HG02981 (cell line): Measurements from ENCODE around the gene AK3.
"Not testable (repeated sequence)": the region's sequence is repeated elsewhere in the genome, so short reads cannot be mapped to it uniquely, and the experiment has no call there.

ENCODE experiments used
- ATAC-seq: cut with Tn5 transposase; IDR thresholded peaks from one replicate; pipeline ENCODE4 v1.9.1; 2021; ENCODE audit warnings: mild to moderate bottlenecking, moderate library complexity; ENCODE audit not compliant: unreplicated experiment

The AK3 gene

GRCh38 chr9:4740638-4741364, at the start of gene AK3:
AK3 (minus strand) TSS chr9:4741202; CDS start chr9:4741087, 115 bp downstream.
- ATAC-seq, result peak; percentile 92

DNA sequence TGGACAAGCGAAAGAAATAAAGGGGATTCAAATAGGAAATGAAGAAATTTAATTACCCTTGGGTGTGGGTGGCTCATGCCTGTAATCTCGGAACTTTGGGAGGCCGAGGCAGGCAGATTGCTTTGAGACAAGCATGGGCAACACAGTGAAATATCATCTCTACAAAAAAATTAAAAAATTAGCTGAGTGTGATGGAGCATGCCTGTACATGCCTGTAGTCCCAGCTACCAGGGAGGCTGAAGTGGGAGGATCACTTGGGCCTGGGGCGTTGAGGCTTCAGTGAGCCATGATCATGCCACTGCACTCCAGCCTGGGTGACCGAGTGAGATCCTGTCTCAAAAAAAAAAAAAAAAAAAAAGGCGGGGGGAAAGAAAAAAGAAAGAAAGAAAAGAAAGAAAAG, 47.7 kb upstream of the AK3 start:
- no peak for ATAC-seq

DNA sequence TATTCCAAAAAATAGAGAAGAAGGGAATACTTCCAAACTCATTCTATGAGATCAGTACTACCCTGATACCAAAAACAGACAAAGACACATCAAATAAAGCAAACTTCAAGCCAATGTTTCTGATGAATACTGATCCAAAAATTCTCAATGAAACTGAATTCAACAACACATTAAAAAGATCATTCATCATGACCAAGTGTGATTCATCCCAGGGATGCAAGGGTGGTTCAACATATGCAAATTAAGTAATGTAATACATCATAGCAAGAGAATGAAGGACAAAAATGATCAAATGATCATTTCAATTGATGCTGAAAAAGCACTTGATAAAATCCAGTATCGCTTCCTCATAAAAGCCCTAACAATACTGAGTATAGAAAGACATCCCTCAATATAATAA, 46.9 kb upstream of the AK3 start:
- ATAC-seq, result no peak

DNA sequence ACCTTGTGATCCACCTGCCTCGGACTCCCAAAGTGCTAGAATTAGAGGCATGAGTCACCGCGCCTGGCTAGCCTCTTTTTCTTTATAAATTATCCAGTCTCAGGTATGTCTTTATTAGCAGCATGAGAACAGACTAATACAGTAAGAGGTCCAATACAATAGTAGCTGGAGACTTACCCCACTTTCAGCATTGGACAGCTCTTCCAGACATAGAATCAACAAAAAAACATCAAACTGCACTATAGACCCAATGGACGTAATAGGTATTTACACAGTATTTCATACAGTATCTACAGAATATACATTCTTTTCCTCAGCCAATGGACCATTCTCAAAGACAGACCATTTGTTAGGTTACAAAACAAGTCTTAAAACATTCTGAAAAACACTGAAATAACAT, 45.6 kb upstream of the AK3 start:
- no peak for ATAC-seq

DNA sequence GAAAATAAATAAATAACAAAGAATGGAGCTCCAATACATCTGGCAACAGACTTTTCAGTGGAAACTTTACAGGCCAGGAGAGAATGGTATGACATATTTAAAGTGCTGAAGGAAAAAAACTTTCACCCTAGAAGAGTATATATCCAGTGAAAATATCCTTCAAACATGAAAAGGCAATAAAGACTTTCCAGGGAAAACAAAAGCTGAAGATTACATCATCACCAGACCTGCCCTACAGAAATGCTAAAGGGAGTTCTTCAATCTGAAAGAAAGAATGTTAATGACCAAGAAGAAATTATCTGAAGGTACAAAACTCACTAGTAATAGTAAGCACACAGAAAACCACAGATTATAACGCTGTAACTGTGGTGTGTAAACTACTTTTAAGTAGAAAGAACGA, 43.4 kb upstream of the AK3 start:
- ATAC-seq, result no peak

GRCh38 chr9:4783191-4783590, 42.2 kb upstream of the AK3 start:
- ATAC-seq, result not testable (repeated sequence)

DNA sequence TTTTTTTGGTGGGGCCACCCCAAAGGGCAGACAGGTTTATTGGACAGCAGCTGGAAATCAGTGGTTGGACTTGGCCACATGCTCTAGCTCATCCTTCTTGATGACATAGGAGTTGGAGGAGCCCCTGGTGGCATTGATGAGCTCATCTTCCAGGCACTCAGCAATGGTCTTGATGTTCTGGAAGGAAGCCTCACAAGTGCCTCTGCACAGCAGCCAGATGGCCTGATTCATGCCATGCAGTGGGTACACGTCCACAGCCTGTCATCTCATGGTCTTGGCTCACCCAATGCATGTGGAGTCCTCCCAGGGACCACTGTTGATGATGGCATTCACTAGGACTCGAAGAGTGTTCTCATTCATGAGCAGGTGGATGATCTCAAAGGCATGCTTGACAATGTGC, 40.4 kb upstream of the AK3 start:
- ATAC-seq, result no peak

GRCh38 chr9:4780651-4781050, 39.6 kb upstream of the AK3 start:
- no peak for ATAC-seq

GRCh38 chr9:4774958-4775357, 34.0 kb upstream of the AK3 start:
- ATAC-seq, result not testable (repeated sequence)

DNA sequence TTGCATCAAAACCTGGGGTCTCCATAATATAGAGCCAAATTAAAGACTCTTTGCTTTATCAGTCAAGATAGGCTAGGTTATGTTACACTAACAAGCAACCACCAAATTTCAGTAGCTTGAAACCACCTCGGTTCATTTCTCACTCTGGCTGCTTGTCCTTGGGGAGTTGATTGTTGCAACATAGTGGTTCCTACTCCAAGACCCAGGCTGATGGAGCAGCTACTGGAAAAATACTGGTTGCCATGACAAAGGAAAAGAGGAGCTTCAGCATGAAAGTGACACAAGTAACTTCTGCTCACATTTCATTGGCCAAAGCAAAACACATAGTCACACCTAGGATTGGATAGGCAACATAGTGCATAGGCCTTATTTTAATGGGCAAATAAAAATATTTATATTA, 33.2 kb upstream of the AK3 start:
- ATAC-seq, result no peak

- no peak for ATAC-seq
Measured at GRCh38 chr9:4771788-4772187, 30.8 kb upstream of the AK3 start.

DNA sequence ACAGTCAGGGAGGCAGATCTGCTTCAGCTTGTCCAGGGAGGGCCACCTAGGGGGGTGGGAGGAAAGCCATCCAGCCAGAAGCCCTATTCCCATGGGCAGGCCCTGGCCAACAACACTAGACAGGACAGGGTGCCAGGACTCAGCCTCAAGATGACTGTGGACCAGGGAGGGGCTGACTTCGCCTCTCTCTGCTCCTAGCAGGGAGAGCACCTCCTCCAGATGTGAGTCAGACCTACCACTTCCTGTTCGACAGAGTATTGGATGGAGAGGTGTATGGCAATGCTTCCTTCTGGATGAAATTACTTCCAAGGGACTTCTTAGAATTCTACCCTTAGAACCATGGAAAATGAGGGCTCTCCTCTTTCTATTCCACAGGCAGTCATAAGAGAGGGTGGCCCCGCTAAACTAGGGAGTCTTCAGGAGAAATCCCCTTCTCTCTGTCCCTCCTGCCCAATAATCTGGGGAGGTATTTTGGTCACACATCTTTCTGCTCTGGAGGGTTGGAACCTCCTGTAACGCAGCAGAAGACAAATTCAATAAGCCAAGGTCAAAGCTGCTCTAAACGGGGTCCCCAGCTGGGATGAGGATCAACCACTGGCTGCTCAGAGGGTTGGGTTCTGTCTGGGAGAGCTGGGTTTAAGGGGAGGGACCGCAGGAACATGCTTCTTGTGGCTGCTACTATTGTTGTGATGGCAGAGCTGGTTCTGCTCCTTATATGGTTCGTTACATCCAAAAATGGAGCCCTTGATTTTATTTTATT, 28.5 kb upstream of the AK3 start:
- no peak for ATAC-seq

- no peak for ATAC-seq
Measured at GRCh38 chr9:4768681-4769080, 27.7 kb upstream of the AK3 start.

- ATAC-seq, result no peak
Measured at GRCh38 chr9:4764033-4764432, 23.0 kb upstream of the AK3 start.

- no peak for ATAC-seq
Measured at GRCh38 chr9:4762886-4763541, 22.0 kb upstream of the AK3 start.

DNA sequence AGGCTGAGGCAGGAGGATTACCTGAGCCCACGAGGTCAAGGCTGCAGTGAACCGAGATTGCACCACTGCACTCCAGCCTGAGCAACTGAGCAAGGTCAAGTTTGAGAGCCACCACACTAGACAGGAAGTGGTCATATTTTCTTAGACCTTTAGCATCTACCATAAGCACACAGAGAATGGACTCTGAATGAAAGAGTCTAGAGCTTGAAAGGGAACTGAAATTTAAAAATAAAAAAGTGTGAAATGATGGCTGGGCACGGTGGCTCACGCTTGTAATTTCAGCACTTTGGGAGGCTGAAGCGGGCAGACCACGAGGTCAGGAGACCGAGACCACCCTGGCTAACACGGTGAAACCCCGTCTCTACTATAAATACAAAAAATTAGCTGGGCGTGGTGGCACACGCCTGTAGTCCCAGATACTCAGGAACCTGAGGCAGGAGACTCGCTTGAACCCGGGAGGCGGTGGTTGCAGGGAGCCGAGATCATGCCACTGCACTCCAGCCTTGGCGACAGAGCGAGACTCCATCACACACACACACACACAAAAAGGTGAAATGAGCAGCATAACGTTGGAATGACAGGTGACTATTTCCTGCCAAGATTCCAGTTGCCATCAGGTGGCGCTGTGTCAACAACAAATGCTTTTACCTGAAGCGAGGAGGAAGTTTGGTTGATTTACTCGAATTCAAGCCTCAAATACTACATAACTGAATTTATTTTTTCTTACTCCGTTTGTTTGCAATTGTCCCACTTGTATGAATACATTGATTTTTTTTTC, 21.3 kb upstream of the AK3 start:
- ATAC-seq, result peak; percentile 78

- no peak for ATAC-seq
Measured at GRCh38 chr9:4760122-4760521, 19.1 kb upstream of the AK3 start.

- no peak for ATAC-seq
Measured at GRCh38 chr9:4756420-4756819, 15.4 kb upstream of the AK3 start.

DNA sequence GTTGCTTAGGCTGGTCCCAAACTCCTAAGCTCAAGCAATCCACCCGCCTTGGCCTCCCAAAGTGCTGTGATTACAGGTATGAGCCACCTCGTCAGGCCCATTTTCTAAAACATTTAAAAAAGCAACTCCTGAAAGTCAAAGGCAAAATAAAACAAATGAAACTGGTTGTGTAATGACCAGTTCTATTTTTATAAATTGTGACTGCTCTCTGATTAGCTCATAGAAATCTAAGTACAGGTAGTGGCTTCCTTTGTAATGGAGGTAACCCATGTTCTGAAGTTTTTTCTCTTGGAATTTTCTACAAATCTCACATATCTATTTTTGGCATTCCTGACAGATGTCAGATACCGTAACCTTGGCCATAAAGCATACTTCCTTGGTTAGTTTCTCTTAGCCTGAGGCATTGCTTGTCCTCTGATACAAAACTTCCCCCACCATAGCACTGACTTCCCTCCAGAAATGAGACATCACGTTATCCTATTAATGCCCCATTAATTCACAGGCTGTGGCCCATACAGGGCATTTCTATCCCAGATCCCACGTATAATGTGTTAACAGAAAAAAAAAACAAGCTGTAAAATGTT, 14.1 kb upstream of the AK3 start:
- no peak for ATAC-seq

DNA sequence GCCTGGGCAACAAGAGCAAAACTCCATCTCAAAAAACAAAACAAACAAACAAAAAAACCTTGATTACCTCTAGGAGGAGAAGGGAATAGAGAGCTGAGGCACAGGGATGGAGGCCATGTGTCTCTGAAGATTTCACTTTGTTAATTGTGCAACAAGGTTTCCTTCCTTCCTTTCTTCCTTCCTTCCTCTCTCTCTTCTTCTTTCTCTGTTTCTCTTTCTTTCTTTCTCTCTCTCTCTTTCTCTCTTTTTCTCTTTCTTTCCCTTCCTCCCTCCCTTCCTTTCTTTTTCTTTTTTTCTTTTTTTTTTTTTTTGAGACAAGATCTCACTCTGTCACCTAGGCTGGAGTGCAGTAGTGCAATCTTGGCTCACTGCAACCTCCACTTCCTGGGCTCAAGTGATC, 13.5 kb upstream of the AK3 start:
- not testable (repeated sequence) for ATAC-seq
